K562 (cell line): ENCODE measurements around the gene PPA2. TPM values are rescaled to one million over a fixed set of nuclear protein-coding genes. Genes with fewer than 3 reads are reported as not detected.

Experiments
- ARID1B ChIP-seq: fragments of 450-650 bp; IDR thresholded peaks from 2 replicates; pipeline ENCODE4 v1.6.1; 2016; ENCODE audit warnings: antibody characterized with exemption, mild to moderate bottlenecking, inconsistent platforms
- CEBPB ChIP-seq: fragments of 450-650 bp; IDR thresholded peaks from 2 replicates; pipeline ENCODE4 v1.6.1; 2016; ENCODE audit warnings: missing genetic modification characterization, missing compliant biosample characterization
- COPS2 ChIP-seq: fragments of 450-650 bp; conservative IDR thresholded peaks from 2 replicates; pipeline ENCODE4 v1.6.1; 2016; ENCODE audit warnings: mild to moderate bottlenecking, moderate library complexity
- EZH2 ChIP-seq: IDR thresholded peaks from 2 replicates; pipeline ENCODE4 v1.6.1; 2012; ENCODE audit warnings: low read depth, mild to moderate bottlenecking, inconsistent platforms, low read length, borderline replicate concordance
- KAT2B ChIP-seq: IDR thresholded peaks from one replicate; pipeline ENCODE4 v1.6.1; 2012; ENCODE audit warnings: low read depth, mild to moderate bottlenecking, control low read depth, inconsistent platforms, low read length, moderate library complexity
- LCOR ChIP-seq: sonication (generic); formaldehyde crosslinking; IDR thresholded peaks from 2 replicates; pipeline ENCODE4 v1.8.0; 2022; ENCODE audit warnings: mild to moderate bottlenecking, missing genetic modification reagents
- MTA1 ChIP-seq: fragments of 450-650 bp; IDR thresholded peaks from 2 replicates; pipeline ENCODE4 v1.6.1; 2017; ENCODE audit warnings: borderline replicate concordance
- MYNN ChIP-seq, 2 experiments: sonication (generic); formaldehyde crosslinking in 1 of 2; IDR thresholded peaks; 2 replicates each; pipeline versions ENCODE4 v1.5.0 to v1.6.1; 2016 to 2020; ENCODE audit warnings: antibody characterized with exemption in 1 of 2, missing genetic modification reagents in 1 of 2
- NRF1 ChIP-seq, 2 experiments: fragments of 450-650 bp; IDR thresholded peaks in 1 of 2; conservative IDR thresholded peaks in 1 of 2; 2 replicates each; pipeline ENCODE4 v1.6.1; 2014; ENCODE audit warnings: mild to moderate bottlenecking in 2 of 2
- SMAD1 ChIP-seq: fragments of 150-350 bp; IDR thresholded peaks from 2 replicates; pipeline ENCODE4 v1.6.1; 2014; ENCODE audit warnings: low read length, low read depth; ENCODE audit not compliant: partially characterized antibody
- TCF7L2 ChIP-seq: fragments of 150-350 bp; IDR thresholded peaks from 2 replicates; pipeline ENCODE4 v1.6.1; 2016; ENCODE audit warnings: low read depth, mild to moderate bottlenecking, low read length, moderate library complexity
- ZBTB17 ChIP-seq: fragments of 450-650 bp; formaldehyde crosslinking; IDR thresholded peaks from 2 replicates; pipeline ENCODE4 v1.4.0; 2020; ENCODE audit warnings: mild to moderate bottlenecking
- ZNF408 ChIP-seq: fragments of 250-450 bp; sonication (Bioruptor Pico); IDR thresholded peaks from 2 replicates; pipeline ENCODE4 v1.4.0; 2020; ENCODE audit warnings: low read depth, mild to moderate bottlenecking, moderate library complexity
- ZNF507 ChIP-seq: conservative IDR thresholded peaks from 2 replicates; pipeline ENCODE4 v1.6.1; 2017; ENCODE audit warnings: missing genetic modification characterization, missing compliant biosample characterization
- ZNF77 ChIP-seq: fragments of 250-450 bp; sonication (Bioruptor Pico); IDR thresholded peaks from 2 replicates; pipeline ENCODE4 v1.5.0; 2020
- ZZZ3 ChIP-seq: fragments of 450-650 bp; IDR thresholded peaks from 2 replicates; pipeline ENCODE4 v1.6.1; 2016; ENCODE audit warnings: antibody characterized with exemption, mild to moderate bottlenecking, moderate library complexity
- polyA plus RNA-seq, 8 experiments: library from polyadenylated mRNA; depleted of rRNA in 4 of 8; stranded (reverse) in 5 of 8; unstranded in 3 of 8; fragments of >200 nt; fragmentation: Nextera tagmentation in 2 of 8; fragmentation: Illumina TruSeq in 1 of 8; extraction: Ambion mirVana in 2 of 8; extraction: Trizol in 1 of 8; gene quantifications; 2 replicates each; pipeline versions ENCODE4 v1.2.1 to v1.2.3, GENCODE V29; 2011 to 2014; ENCODE audit warnings: inconsistent platforms in 1 of 8, missing spikeins in 1 of 8
- total RNA-seq, 7 experiments: library from RNA; depleted of rRNA in 6 of 7; stranded (reverse); fragments of >200 nt in 6 of 7; fragmentation: Illumina TruSeq in 2 of 7; extraction: Trizol in 2 of 7; gene quantifications; 2 replicates each; pipeline versions ENCODE4 v1.2.1 to v1.2.3, GENCODE V29; 2011 to 2021; ENCODE audit warnings: low replicate concordance in 1 of 7
- TF ChIP-seq, protein P1 (sequence below): fragments of 250-450 bp; sonication (Bioruptor Pico); IDR thresholded peaks from 2 replicates; pipeline ENCODE4 v1.5.0; 2021; ENCODE audit warnings: mild to moderate bottlenecking, moderate library complexity
- TF ChIP-seq, protein P2 (sequence below): fragments of 250-450 bp; sonication (Bioruptor Pico); IDR thresholded peaks from 2 replicates; pipeline ENCODE4 v1.9.0; 2021; ENCODE audit warnings: mild to moderate bottlenecking, inconsistent platforms
- TF ChIP-seq, protein P3 (sequence below): fragments of 250-450 bp; sonication (Bioruptor Pico); IDR thresholded peaks from 2 replicates; pipeline ENCODE4 v1.5.0; 2020; ENCODE audit warnings: mild to moderate bottlenecking
- TF ChIP-seq, protein P4 (sequence below): sonication (generic); formaldehyde crosslinking; IDR thresholded peaks from 2 replicates; pipeline ENCODE4 v1.4.0; 2020; ENCODE audit warnings: mild to moderate bottlenecking, missing genetic modification reagents

Gene PPA2
- total and polyA plus RNA-seq, 9 of the 15 experiments (the other 6 are each of a cell fraction or from before 2014, with no cell fraction given), result 48.3 to 190 (median 109) TPM

DNA sequence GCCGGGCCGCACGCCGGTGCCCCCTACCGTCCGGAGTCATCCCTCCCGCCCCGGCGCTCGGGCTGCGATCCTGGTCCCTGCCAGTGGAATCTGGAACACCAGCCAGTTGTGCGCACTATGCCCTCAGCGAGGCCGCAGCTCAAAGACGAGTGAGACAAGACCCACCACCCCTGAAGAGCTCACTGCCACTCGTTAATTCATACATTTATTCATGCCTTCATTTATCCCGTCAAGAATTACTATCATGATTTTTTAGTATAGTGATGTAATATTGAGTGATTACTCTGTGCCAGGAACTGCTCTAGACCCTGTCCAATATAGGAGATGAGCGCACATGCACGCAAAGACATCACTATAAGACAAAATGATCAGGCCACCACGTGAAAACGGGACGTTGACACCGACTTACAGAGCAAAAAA, 247 bp upstream of the PPA2 start (continued):
- TF ChIP-seq ZNF507 (tag) (no peak), LCOR (no peak; the same call in 1 of the 2 replicates), ZZZ3 (no peak), KAT2B (no peak), ARID1B (no peak), SMAD1 (no peak), COPS2 (no peak), EZH2 (no peak), NRF1 (conservative IDR thresholded peaks at IDR 0.05 in 1 of 2, IDR thresholded peaks at IDR 0.05 in 1 of 2) (peak in 1 of 2 experiments; percentile 33; a peak in 3 of 4 replicates), MYNN (IDR thresholded peaks at IDR 0.05) (no peak), MYNN (CRISPR knock-in tag; IDR thresholded peaks at IDR 0.05) (no peak), MTA1 (no peak), ZBTB17 (no peak), CEBPB (tag) (no peak), ZNF77 (no peak), ZNF408 (no peak), TCF7L2 (no peak)
- TF ChIP-seq, protein P1, sequence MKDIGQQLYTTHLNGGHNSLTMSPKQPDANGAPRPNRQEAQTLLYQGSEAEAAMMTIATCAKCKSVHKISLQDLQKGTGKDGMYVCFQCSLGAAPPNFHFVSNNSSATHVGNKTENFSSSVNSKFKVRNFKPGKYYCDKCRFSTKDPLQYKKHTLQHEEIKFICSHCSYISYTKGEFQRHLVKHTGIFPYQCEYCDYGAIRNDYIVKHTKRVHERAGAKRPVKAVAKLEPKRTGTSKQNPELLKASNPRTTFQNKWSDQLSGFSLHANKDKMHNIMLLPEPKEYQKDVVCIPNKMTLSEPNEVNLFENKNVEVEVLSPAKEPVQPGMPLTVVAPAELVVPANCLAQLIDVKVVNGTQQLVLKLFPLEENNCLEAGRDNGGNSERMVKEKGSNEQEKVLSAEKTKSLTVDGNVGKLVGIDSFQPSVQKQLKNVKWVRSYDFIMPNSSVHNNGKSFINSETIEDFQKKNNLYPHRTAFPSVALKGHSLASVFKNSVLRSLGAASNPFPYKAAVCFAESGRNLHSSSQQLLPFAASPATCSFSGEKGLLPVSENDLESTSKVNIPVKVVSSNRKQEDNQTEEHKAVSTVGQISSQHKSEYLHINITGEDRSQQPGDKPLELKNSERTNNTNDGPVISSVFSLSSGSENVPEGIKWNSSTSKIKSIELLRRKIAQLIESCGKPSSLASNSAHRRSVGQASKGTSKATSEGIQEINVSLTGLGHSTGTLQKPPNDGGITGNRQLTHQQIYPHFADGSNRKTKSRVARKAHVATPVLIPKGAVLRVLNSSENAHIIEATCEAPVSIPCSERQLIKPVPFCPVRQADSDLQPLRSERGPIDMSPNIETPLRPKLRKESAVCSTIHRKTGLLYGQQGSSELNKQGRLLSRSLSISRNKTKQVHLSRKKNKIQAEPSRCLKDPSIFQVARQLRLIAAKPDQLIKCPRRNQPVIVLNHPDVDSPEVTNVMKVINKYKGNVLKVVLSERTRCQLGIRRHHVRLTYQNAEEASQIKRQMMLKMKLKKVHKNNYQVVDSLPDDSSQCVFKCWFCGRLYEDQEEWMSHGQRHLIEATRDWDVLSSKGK (CRISPR knock-in tag), result no peak
- TF ChIP-seq, protein P2, sequence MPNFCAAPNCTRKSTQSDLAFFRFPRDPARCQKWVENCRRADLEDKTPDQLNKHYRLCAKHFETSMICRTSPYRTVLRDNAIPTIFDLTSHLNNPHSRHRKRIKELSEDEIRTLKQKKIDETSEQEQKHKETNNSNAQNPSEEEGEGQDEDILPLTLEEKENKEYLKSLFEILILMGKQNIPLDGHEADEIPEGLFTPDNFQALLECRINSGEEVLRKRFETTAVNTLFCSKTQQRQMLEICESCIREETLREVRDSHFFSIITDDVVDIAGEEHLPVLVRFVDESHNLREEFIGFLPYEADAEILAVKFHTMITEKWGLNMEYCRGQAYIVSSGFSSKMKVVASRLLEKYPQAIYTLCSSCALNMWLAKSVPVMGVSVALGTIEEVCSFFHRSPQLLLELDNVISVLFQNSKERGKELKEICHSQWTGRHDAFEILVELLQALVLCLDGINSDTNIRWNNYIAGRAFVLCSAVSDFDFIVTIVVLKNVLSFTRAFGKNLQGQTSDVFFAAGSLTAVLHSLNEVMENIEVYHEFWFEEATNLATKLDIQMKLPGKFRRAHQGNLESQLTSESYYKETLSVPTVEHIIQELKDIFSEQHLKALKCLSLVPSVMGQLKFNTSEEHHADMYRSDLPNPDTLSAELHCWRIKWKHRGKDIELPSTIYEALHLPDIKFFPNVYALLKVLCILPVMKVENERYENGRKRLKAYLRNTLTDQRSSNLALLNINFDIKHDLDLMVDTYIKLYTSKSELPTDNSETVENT (CRISPR knock-in tag), result no peak
- TF ChIP-seq, protein P3, sequence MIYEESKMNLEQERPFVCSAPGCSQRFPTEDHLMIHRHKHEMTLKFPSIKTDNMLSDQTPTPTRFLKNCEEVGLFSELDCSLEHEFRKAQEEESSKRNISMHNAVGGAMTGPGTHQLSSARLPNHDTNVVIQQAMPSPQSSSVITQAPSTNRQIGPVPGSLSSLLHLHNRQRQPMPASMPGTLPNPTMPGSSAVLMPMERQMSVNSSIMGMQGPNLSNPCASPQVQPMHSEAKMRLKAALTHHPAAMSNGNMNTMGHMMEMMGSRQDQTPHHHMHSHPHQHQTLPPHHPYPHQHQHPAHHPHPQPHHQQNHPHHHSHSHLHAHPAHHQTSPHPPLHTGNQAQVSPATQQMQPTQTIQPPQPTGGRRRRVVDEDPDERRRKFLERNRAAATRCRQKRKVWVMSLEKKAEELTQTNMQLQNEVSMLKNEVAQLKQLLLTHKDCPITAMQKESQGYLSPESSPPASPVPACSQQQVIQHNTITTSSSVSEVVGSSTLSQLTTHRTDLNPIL (CRISPR knock-in tag), result no peak
- TF ChIP-seq, protein P4, sequence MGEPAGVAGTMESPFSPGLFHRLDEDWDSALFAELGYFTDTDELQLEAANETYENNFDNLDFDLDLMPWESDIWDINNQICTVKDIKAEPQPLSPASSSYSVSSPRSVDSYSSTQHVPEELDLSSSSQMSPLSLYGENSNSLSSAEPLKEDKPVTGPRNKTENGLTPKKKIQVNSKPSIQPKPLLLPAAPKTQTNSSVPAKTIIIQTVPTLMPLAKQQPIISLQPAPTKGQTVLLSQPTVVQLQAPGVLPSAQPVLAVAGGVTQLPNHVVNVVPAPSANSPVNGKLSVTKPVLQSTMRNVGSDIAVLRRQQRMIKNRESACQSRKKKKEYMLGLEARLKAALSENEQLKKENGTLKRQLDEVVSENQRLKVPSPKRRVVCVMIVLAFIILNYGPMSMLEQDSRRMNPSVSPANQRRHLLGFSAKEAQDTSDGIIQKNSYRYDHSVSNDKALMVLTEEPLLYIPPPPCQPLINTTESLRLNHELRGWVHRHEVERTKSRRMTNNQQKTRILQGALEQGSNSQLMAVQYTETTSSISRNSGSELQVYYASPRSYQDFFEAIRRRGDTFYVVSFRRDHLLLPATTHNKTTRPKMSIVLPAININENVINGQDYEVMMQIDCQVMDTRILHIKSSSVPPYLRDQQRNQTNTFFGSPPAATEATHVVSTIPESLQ, result no peak
